AG10803 (cell line): ENCODE measurements around the gene RFESD.

Source experiments
- DNase-seq: peaks from one replicate; pipeline ENCODE4 v3.0.0; 2010; ENCODE audit warnings: low read depth
- H3K4me3 ChIP-seq: 2 replicates; pipeline ENCODE4 v1.5.1; 2011; ENCODE audit warnings: mild to moderate bottlenecking, low read length, control low read depth
- TF ChIP-seq, protein P1 (sequence below): conservative IDR thresholded peaks from 2 replicates; pipeline ENCODE4 v1.5.1; 2011; ENCODE audit warnings: mild to moderate bottlenecking, low read length, control low read depth, inconsistent platforms

RFESD gene

DNA sequence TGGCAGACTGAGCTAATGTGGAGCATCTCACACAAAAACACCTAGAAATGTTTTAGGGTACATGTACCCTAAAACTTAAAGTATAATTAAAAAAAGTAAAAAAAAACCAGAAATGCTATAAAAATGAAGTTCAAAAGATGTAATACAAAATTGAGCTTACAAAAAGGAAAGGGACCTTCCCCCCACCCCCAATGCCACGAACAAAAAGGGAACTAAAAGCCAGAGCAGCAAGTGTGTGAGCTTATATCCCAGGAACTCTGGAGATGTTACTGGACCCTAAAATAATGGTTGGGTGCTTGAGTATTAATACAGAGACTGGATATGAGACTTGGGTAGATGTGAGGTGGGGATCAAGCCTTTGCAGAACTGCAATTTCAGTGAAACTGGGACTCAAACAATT lies 25.2 kb downstream of the RFESD start:
- DNase-seq, result no peak
- TF ChIP-seq, protein P1, sequence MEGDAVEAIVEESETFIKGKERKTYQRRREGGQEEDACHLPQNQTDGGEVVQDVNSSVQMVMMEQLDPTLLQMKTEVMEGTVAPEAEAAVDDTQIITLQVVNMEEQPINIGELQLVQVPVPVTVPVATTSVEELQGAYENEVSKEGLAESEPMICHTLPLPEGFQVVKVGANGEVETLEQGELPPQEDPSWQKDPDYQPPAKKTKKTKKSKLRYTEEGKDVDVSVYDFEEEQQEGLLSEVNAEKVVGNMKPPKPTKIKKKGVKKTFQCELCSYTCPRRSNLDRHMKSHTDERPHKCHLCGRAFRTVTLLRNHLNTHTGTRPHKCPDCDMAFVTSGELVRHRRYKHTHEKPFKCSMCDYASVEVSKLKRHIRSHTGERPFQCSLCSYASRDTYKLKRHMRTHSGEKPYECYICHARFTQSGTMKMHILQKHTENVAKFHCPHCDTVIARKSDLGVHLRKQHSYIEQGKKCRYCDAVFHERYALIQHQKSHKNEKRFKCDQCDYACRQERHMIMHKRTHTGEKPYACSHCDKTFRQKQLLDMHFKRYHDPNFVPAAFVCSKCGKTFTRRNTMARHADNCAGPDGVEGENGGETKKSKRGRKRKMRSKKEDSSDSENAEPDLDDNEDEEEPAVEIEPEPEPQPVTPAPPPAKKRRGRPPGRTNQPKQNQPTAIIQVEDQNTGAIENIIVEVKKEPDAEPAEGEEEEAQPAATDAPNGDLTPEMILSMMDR, result no peak
- no peak overlapping the region for H3K4me3 ChIP-seq

DNA sequence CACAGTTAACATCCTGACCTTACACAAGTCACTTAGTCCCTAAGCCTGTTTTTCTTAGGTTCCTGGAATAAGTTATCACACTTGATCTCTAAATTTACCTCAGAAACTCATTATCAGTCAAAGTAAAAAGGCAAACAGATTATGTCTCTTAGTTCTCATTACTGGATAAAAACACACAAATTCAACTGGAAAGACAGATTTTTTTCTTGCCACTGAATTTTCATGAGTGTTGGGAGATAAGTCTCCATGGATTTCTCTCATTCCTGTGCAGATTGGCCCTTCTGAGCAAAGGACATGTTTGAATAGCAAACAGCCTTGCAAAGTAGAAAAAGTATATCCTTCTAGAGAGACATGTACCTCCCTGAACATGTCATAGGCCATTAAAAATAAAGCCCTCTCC lies 26.1 kb downstream of the RFESD start:
- TF ChIP-seq, protein P1, result no peak
- H3K4me3 ChIP-seq, result no peak overlapping the region
- DNase-seq, result no peak

DNA sequence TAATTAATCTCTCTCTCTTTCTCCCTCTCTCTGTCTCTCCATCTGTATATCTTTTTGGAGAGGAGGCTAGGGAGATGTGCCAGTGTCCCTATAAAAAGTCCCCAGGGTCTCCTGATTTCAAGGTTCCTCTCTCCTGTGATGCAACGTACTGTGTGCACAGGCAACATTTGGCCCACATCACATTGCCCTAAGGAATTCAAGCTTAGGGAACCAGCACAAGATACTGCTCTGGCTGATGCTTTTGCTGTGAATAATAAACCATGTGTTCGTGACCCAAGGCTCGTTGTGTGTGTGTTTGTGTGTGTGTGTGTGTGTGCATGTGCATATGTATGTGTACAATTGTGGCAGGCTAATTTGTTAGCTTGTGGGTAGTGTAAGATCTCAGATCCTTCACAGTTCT lies 26.5 kb downstream of the RFESD start:
- TF ChIP-seq, protein P1, result no peak
- DNase-seq, result peak; percentile 75
- H3K4me3 ChIP-seq, result no peak overlapping the region

DNA sequence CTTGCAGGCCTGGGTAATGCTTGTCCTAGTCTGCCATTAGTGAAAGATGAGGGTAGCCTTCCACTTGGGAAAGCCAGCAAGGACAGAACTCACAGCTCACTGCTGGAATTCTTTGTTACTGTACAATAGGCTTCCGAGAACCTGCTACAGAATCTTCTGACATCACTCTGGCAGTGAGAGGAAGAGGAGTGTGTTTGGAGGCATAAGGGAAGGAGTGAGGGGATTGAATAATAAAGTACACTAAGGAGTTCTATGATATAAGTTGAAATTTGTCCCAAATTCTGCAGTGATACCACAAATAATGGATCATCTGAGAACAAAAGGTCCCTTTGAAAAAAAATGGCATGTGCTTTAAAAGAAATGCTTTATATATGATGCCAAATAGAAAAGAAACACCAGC lies 36.3 kb downstream of the RFESD start, which contains the start of gene SPATA9:
TSS of gene SPATA9 (minus strand) at position 101 of the 400 bp plus-strand sequence. CDS start 137 bp downstream, outside the sequence.
- TF ChIP-seq, protein P1, result no peak
- no peak for DNase-seq
- no peak within 1 kb of the TSS for H3K4me3 ChIP-seq

DNA sequence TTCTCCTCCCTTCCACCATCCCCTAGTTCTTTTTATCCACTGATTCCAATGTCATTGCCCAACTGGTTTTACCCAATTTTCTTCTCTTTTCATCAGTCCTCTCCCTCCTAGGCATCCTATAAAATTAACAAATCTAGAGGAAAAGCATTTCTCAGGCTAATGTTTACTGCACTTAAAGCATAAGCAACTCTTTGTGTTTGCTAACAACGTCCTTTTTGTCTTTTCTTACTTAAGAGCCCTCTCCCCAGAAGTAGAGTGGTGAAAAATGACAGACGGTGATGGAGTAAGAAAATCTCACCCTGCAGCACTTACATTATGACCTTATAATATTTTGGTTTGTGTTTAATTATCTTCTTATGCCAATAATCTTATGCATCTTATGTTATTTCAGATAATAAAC lies 37.8 kb downstream of the RFESD start:
- TF ChIP-seq, protein P1, result no peak
- no peak overlapping the region for H3K4me3 ChIP-seq
- DNase-seq, result no peak

DNA sequence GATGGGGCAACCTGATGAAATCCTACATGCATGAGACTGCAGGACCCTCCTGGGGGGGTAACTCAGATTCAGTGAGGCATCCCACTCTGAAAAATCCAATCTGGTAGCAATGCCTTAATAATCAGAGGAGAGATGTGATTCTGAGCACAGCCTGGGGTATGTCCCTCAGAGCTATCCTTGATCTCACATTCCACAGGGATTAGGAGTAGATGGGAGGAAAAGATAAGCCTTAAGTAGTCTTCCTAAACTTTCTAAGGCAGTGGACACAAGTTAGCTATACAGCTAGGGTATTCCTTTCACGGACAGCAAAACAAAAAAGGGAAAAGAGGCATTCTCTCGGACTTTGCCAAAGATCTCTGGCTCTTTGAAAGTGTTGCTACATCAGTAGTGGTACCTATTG lies 40.1 kb downstream of the RFESD start:
- TF ChIP-seq, protein P1, result no peak
- no peak overlapping the region for H3K4me3 ChIP-seq
- no peak for DNase-seq

DNA sequence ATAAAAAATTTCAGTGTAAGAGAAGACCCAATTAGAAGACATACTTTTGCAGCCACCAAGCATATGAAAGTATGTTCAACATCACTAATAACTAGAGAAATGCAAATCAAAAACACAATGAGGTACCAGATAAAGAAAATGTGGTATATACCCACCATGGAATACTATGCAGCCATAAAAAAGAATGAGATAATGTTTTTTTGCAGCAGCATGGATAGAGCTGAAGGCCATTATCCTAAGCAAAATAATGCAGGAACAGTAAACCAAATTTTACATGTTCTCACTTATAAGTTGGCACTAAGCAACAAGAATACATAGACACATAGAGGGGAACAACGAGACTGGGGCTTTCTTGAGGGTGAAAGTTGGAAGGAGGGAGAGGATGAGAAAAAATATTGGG lies 43.1 kb downstream of the RFESD start:
- no peak overlapping the region for H3K4me3 ChIP-seq
- DNase-seq, result no peak
- TF ChIP-seq, protein P1, result no peak
